ENCODE results near the gene POU6F2.

- no peak for TF ChIP-seq CTCF (conservative IDR thresholded peaks at IDR 0.05; ENCODE audit: low read depth, low read length)
- no peak for TF ChIP-seq BHLHE40 (IDR thresholded peaks at IDR 0.05; ENCODE audit: low read depth, low read length)
- TF ChIP-seq CEBPB (IDR thresholded peaks at IDR 0.05; ENCODE audit: low read depth, low read length): no peak
- TF ChIP-seq USF2 (IDR thresholded peaks at IDR 0.05; ENCODE audit: low read depth, low read length): no peak
- TF ChIP-seq MAZ (IDR thresholded peaks at IDR 0.05; ENCODE audit: borderline replicate concordance, low read depth, low read length): no peak
- TF ChIP-seq RAD21 (IDR thresholded peaks at IDR 0.05; ENCODE audit: low read length): no peak
- no peak for TF ChIP-seq POLR2A (IDR thresholded peaks at IDR 0.05; ENCODE audit: low read depth, low read length)
- no peak for TF ChIP-seq SMC3 (IDR thresholded peaks at IDR 0.05; ENCODE audit: low read depth, low read length)
Measured at GRCh38 chr7:39458061-39458745, 480.5 kb downstream of the POU6F2 start.

Data from IMR-90 (cell line).